Measurements from ENCODE around the gene GINS2.

GINS2 gene

DNA sequence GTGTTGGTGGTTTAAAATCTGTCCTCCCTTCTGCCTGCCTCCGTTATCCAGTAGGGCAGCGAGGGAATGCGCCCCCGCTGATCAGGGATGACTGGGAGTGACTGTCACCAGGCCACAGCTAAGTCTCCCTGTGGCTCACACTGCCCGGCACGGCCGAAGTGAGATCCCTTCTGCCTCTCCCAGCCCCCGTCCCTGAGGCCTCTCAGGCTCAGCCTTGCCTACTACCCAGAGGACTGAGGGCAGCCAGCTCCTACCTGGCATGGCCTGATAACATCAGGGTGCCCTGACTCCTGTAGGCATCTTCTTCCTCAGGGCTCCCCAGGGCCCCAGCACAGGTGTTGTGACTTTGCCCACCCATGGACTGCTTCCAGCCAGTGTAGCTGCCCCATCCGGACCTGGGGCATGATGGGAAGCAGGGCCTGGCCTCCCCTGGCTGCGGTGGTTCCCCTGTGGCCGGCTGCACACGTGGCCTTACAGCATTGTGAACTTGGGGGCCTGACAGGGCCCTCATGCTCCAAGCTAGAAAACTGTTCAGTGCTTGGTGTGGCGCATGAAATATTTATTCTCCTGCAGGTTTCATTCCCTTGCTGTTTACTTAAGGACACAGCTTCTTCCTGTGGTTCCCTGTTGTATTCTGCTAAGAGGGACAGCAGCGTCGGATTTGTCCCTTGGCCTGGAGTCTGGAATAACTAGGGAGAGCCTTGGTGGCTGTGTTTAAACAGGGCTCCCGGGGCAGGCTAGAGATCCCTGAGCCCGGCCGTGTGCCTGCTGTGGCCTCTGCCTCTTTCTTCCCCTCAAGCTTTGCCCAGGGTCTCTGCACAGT lies 30.0 kb downstream of the GINS2 start:
- peak overlapping the region; percentile 13 for H3K27ac ChIP-seq
- DNase-seq (ENCODE audit: low spot score) = no peak

DNA sequence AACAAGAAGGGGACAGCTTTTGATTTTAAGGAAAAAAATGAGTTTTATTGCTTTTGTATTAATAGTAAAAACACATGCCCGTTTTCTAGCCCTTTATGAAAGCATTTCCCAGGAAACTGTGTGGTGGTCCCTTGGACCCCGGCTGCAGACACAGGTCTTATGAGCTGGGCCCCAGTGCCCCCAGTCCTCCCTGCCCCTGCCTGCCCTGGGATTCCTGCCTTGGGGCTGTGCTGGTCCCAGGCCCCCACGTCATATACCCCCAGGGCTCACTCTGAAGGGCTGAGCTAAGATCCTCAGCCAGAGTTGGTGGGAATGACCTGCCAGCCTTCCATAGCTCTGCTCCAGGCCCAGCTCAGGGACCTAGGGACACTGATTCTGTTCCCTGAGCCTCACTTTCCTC lies 30.8 kb downstream of the GINS2 start:
- 0 out of 2 replicates have a peak overlapping the region, but pooled peaks have one; percentile 19 for H3K27ac ChIP-seq
- ChIA-PET POLR2A (ENCODE audit: low non-redundant PET) (no interaction called here), CTCF (interaction anchor here (0.6 to 0.7 kb wide), 2 partner anchors 14 to 249 kb away, joined by 3 read pairs; no protein-coding TSS in a partner anchor)
- TF ChIP-seq, protein P1, sequence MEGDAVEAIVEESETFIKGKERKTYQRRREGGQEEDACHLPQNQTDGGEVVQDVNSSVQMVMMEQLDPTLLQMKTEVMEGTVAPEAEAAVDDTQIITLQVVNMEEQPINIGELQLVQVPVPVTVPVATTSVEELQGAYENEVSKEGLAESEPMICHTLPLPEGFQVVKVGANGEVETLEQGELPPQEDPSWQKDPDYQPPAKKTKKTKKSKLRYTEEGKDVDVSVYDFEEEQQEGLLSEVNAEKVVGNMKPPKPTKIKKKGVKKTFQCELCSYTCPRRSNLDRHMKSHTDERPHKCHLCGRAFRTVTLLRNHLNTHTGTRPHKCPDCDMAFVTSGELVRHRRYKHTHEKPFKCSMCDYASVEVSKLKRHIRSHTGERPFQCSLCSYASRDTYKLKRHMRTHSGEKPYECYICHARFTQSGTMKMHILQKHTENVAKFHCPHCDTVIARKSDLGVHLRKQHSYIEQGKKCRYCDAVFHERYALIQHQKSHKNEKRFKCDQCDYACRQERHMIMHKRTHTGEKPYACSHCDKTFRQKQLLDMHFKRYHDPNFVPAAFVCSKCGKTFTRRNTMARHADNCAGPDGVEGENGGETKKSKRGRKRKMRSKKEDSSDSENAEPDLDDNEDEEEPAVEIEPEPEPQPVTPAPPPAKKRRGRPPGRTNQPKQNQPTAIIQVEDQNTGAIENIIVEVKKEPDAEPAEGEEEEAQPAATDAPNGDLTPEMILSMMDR (conservative IDR thresholded peaks at IDR 0.05; ENCODE audit: low read depth) = no peak
- DNase-seq (ENCODE audit: low spot score) = no peak

More for the DNA sequence above, 30.0 kb downstream of the GINS2 start:
- ChIA-PET CTCF (interaction anchor here (0.6 to 1.5 kb wide), 3 partner anchors 15 to 24 kb away, joined by 3 to 6 read pairs (median 3); no protein-coding TSS in a partner anchor), POLR2A (ENCODE audit: low non-redundant PET) (no interaction called here)
- TF ChIP-seq, protein P1 (conservative IDR thresholded peaks at IDR 0.05; ENCODE audit: low read depth) = no peak

DNA sequence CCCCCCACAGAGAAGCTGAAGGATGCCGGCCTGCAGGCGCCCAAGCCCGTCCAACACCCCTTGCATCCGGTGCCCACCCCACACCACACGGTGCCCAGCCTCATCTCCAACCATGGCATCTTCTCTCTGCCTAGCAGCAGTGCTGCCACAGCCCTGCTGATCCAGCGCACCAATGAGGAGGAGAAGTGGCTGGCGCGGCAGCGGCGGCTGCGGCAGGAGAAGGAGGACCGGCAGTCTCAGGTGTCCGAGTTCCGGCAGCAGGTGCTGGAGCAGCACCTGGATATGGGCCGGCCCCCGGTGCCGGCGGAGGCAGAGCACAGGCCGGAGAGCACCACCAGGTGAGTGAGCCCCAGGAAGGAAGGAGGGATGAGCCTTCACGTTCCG lies 31.5 kb downstream of the GINS2 start:
- DNase-seq (ENCODE audit: low spot score) = no peak
- ChIA-PET POLR2A (ENCODE audit: low non-redundant PET) (no interaction called here), CTCF (interaction anchor here (0.6 kb wide), 1 partner anchor 250 kb away, joined by 3 read pairs; no protein-coding TSS in a partner anchor)
- peak overlapping the region; percentile 25 for H3K27ac ChIP-seq
- TF ChIP-seq, protein P1 (conservative IDR thresholded peaks at IDR 0.05; ENCODE audit: low read depth) = no peak

DNA sequence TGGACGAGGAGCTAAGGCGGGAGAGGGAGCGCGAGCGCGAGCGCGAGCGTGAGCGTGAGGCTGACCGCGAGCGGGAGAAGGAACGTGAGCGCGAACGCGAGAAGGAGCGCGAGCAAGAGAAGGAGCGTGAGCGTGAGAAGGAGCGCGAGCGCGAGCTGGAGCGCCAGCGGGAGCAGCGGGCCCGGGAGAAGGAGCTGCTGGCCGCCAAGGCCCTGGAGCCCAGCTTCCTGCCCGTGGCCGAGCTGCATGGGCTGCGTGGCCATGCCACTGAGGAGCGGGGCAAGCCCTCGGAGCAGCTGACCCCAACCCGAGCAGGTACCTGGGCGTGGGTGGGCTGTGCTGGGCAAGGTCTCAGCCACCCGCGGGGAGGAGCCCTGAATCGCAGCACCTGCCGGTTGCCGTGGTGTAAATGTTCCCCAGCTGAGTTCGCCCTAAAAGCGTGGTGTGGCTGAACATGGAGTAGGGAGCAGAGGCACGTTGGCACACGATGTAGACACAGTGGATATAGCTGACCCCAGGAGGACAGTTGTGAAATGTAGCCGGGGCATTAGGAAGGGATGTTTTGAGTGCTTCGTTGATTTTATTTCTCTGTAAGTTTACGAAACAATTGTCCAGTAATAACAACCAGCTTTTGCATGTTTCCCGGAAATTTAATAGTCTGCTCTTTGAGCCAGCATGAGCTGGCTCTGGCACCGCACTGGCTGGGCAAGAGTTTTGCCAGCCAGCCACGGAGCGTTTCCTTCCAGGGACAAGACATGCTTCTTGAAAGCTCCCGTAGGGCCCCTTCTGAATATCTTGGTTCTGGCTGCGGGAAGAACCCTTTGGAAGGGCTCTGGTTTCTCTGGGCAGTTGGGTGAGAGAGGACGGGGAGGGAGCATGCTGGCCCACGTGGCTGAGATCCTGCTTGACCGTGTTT lies 32.1 kb downstream of the GINS2 start:
- CTCF ChIA-PET = no interaction called here
- peak overlapping the region; percentile 25 for H3K27ac ChIP-seq
- no peak for DNase-seq (ENCODE audit: low spot score)
- POLR2A ChIA-PET (ENCODE audit: low non-redundant PET) = no interaction called here
- TF ChIP-seq, protein P1 (conservative IDR thresholded peaks at IDR 0.05; ENCODE audit: low read depth) = no peak

DNA sequence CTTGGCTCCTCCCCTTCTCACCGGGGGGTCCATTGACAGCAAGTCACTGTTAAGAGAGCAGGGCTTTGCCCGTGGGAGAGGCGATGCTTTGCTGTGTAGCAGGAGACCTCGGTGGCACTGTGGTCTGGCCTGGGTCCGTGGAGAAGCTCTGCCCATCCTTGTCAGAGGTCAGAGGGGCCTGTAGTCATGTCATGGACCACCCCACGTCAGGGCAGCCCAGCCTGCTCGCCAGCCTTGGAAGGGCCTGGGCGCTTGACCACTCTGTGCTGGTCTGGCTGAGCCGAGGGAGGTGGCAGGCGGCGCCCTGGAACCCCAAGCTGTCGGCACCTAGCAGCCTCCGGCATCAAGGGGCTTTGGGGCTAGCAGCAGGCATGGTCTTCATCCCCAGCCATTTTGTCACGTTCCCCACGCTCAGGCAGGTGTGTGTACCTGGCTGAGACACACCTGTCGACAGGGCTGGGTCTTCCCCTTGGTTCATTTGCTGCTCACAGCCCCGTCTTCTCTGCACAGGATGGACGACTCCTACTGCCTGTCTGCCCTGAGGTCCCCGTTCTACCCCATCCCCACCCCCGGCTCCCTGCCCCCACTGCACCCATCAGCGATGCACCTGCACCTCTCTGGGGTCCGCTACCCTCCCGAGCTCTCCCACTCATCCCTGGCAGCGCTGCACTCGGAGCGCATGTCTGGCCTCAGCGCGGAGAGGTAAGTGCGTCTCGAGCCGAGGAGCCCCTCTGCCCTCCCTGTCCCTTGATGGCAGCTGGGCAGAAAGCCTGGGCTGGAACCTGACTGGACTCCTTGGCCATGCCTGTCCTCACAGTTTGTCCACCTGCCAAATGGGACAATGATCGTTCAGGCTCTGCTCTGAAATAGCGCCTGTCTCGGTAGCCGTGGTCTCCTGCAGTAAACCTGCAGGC lies 33.3 kb downstream of the GINS2 start:
- POLR2A ChIA-PET (ENCODE audit: low non-redundant PET) = no interaction called here
- DNase-seq (ENCODE audit: low spot score) = no peak
- TF ChIP-seq, protein P1 (conservative IDR thresholded peaks at IDR 0.05; ENCODE audit: low read depth) = no peak
- no peak overlapping the region; the same call in 1 of the 2 replicates for H3K27ac ChIP-seq
- CTCF ChIA-PET = no interaction called here

Measured in RWPE1 (cell line).